Left forelimb (tissue), 1 donor: ENCODE results near the gene FXYD3.

Experiments
- DNase-seq: peaks from one replicate; pipeline ENCODE4 v3.0.0-alpha.2; 2018; ENCODE audit warnings: low spot score

FXYD3 gene

DNA sequence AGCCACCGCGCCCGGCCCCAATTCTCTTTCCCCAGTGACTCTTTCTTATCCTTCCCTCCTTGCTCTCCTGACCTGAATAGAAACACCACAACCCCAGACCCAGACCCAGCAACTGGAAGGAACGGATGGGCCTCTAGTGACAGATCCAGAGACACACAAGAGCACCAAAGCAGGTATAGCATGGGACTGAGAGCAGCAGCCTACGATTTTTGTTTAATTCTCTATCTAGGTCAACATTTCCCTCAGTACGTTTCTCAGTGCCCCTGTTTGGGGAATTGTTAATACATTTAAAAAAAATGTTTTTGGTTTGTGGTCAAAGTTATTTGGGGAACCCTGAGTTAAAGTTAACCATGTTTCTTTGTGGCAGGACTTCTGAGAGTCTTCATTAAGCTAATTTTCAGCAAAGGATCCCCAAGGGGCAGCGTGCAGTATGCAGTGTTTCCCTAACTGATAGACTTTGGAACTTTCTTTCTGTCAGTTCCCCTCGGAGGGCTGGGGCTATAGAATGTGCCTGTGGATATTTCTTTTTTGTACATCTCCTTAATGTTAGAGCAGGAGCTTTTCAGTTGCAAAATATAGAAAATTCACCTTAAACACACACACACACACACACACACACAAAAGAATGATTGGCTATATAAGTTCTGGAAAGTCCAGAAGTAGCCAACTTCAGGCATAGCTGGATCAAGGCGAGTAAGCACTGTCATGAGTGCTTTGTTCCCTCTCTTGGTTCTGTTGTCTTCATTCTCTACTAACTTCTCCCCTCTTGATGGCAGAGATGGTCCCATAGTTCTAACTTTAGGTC is 45.2 kb downstream of the FXYD3 start:
- no peak for DNase-seq

DNA sequence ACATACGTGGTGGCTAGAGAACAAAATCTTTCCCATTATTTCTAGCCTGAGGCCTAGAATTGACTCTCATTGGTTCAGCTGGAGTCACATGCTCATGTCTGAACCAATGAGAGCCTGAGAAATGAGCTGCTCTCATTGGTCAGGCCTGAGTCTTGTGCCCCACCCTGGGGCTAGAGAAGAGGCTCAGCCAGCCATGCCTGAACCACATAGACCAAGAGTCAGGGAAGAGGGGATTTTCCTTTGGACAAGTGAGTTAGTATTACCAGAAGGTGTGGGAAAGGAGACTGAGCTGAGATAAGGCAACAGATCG is 45.8 kb downstream of the FXYD3 start:
- DNase-seq, result no peak

DNA sequence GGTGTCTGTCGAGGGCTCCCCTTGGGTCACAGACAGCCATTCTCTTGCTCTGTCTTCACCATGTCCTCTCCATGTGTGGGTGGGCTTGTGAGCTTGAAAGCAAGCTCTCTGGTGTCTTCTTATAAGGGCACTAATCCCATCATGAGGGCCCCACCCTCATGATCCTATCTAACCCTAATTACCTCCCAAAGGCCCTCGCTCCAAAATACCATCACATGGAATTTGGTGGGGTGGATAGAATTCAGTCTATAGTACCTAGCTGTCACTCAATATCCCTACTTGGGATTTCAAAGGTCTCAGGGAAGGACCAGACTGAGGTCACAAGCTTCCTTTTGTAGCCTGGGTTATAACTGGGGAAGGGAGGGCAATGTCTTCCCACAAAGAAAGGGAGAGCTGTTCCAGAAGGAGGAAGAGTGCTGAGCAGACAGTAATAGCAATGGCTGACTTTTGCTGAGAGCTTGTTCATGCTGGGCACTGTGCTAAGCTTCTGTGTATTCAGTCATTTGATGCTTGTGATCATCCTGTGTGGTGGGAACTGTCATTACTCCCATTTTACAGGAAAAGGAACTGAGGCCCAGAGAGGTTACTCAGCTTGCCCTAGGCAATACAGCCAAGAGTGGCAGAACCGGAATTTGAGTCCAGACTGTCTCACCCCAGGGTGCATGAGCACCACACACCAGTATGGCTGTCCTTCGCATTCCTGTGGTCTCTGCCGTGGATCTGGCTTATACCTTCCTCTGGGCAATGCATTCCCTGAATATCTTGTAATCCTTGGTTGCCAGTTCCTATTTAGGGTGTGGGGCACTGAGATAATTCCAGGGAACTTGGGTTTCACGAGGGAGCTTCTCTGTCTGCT is 47.1 kb downstream of the FXYD3 start:
- DNase-seq, result no peak

DNA sequence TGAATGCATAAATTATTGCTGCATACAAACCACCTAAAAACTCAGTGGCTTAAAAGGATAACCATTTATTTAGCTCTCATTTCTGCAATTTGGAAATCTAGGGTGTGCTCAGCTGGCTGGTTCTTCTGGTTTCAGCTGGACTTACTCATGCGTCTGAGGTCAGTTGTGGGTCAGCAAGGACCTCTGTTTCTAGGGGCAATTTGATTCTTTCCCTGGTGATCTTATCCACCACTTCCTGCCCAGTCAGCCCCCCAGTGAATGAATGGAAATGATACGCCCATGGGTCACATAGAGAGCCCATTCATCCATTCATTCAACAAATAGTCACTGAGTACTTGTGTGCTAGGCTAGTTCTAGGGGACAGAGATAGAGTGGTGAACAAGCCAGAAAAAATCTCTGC is 48.8 kb downstream of the FXYD3 start:
- DNase-seq, result no peak

DNA sequence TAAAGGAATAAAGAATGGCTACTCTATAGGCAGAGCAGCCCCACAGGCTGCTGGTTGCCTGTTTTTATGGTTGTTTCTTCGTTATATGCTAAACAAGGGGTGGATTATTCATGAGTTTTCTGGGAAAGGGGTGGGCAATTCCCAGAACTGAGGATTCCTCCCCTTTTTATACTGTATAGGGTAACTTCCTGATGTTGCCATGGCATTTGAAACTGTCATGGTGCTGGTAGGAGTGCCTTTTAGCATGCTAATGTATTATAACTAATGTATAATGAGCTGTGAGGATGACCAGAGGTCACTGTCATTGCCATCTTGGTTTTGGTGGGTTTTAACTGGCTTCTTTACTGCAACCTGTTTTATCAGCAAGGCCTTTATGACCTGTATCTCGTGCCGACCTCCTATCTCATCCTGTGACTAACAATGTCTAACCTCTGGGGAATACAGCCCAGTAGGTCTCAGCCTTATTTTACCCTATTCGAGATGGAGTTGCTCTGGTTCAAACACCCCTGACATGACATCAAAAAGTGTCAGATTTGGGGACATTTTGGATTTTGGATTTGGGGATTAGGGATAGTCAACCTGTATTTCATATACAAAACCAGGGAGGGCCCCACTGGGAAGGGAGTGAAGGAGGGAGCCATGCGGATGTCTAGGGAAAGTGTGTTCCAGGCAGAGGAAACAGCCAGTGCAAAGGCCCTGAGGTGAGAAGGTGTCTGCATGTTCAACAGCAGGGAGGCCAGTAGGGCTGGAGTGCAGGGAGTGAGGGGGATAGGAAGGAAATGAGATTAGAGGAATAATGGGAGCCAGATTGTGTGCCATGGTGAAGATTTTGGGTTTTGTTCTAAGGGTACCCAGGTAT is 49.8 kb downstream of the FXYD3 start:
- no peak for DNase-seq

DNA sequence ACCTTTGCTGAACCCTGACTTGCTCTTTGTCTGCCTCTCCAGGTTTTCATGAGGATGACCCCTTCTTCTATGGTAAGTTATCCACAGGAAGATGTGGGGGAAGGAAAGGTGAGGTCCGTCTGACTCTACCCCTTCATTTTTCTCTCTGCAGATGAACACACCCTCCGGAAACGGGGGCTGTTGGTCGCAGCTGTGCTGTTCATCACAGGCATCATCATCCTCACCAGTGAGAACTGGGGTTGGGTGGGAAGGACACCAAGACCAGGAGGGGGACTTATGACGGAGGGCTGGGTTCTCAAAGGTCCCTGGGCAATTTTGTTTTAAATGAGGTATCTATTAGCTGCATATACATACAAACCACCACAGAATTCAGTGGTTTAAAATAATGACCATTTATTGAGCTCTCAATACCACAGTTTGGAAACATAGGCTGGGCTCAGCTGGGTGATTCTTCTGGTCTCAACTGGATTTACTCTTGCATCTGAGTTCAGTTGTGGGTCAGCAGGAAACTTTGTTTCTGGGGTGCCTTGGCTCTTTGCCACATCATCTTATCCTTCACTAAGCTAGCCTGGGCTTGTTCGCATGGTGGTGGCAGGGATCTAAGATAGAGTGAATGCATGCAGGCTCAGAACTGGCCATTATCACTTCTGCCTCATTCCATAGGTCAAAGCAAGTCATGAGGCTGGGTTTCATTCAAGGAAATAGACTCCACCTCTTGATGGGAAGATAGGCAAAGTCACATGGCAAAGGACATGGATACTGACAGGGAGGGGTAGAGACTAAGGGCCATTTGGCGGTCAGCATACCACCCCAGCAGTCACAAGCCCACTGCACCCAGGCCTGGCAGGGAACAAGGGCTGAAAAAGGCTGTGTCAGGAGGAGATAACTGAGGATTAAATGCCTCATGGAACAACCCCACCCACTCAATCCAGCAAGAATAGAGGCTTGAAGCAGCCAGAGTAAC is 50.8 kb downstream of the FXYD3 start:
- DNase-seq, result no peak

DNA sequence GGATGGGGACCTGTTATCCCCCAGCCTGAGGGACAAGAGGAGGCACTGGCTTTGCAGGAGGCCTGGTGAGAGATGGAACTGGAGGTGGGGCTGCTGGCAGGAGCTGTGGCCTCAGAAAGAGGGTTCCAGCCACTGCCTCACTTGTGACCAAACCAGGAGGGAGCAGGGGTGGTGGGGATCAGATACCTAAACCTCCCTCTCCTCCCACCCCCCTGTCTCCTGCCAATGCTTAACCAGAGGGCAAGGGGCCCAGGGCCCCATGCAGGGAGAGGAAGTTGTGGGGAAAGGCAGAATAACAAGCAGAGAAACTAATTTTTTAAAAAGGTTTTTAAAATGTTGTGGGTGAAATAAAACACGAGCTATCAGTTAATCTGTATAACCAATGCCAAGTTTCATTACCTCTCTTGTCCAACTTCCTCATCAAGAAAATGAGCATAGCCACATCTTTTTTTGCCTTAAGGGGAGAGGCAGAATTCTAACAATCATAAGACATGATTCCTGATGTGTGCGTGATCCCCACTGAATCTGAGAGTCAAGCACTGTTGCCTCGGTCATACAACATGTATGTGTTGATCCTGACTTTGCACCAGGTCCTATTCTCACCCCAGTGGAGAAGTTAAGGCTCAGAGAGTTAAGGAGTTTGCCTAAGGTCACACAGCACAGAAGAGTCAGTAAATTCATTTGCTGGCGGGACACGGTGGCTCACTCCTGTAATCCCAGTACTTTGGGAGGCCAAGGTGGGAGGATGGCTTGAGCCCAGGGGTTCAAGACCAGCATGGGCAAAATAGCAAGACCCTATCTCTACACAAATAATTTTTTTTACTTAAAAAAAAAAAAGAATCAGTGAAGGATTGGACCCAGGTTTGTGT is 51.9 kb downstream of the FXYD3 start:
- no peak for DNase-seq

DNA sequence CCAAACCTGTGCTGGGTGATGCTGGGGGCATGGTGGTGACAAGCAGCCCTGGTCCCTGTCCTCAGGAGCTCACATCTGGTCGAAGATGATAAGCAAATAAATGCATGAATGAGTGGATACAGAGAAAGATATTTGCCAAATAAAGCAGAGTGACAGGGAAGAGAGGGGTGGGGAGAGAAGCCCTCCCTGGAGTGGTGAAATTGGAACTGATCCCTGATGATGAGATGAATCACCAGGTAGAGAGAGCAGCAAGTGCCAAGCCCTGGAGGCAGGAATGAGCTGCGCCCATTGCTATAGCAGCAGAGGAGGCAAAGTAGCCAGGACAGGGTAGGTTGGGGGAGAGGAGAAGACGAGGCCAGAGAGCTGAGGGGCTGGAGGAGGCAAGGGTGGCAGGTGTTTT is 52.6 kb downstream of the FXYD3 start:
- DNase-seq, result no peak

DNA sequence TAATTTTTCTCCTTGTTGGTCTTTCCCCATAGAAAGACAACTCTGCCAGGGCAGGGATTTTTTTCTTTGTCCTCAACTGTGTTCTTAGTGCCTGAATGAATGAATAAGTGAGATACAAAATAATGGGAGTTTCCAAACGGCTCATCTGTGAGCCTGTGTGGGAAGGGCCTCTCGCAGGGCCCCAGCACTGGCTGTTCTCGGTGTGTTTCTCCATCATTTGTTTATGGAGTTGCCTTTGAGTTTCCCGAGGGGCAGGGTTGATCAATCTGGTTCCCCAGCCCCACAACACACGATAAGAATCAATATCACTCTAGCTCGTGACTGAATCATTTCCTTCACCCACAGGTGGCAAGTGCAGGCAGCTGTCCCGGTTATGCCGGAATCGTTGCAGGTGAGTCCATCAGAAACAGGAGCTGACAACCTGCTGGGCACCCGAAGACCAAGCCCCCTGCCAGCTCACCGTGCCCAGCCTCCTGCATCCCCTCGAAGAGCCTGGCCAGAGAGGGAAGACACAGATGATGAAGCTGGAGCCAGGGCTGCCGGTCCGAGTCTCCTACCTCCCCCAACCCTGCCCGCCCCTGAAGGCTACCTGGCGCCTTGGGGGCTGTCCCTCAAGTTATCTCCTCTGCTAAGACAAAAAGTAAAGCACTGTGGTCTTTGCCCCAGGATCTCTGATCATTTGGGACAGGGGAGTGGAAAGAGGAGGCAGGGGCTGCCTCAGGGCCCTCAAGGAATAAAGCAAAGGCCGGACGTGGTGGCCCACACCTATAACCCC is 53.8 kb downstream of the FXYD3 start:
- DNase-seq, result no peak

DNA sequence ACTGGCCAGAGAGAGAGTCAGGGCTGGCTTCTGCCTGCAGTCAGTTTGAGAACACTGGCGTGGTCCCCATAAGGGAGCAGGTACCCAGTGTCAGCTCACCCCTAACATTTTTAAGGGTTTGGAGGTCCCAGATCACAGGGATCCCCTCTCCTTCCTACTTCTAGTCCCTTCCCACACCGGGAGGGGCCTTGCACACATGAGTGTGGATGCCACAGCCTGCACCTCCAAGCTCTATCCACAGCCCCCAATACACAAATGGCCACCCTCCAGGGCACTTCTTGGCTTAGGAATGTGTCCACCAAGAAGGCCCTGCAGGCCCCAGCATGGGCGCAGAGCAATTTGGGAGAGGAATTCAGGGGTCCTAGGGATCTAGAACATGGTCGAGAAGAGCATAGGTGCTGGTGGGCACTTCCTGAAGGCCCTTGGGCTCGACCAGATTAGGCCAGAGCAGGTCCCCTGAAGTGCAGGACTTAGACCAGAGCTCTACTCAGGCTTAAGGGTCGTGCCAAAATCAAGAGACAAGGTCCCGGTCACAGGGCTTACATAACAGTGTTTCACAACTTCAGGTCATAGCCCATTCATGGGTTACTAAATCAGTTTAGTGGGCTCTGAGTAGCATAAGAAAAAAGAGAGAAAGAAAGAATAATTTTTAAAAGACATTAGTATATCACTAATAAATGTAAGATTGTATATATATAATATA is 54.9 kb downstream of the FXYD3 start:
- DNase-seq, result no peak

DNA sequence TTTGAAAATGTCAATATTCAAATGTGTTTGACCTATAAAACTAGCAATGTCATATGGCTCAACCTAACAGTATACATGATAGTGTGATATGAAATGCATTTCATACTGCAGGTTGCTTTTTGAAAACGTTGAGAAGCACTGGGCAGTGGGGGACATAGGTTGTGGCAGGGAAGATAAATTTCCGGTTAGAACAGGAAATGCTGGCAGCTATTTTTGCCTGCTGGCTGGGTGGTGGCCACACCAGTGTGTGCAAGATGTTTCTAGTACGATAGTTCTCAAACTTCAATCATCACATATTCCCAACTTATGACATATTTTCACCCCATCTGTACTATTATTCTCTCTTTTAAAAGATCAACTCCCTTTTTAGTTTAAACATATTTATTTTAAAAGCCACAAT is 56.1 kb downstream of the FXYD3 start:
- DNase-seq, result no peak
